ENCODE measurements around the gene MRPL20. TPM values are rescaled to one million over a fixed set of nuclear protein-coding genes. Genes with fewer than 3 reads are reported as not detected.

The MRPL20 gene
- total RNA-seq, 4 donors from 2014 or later, result 34.3 to 114 (median 65.1) TPM

GRCh38 chr1:1441002-1441888 lies 34.2 kb upstream of the MRPL20 start:
- Histone ChIP-seq H3K4me1 (peaks cover 4 to 8% of the 10 kb centered on the region in 2 donors), H3K27ac (no peak overlapping the region), H3K4me3 (no peak overlapping the region), H3K27me3 (no peaks in the 10 kb centered on the region), H3K9me3 (no peaks in the 10 kb centered on the region), H3K36me3 (no peaks in the 10 kb centered on the region)
- TF ChIP-seq CTCF (IDR thresholded peaks at IDR 0.05) (peak; percentile 84 to 91 (median 86)), POLR2A (IDR thresholded peaks at IDR 0.05) (no peak)
- DNase-seq, result peak in 1 of 2 donors; percentile 55
- intact Hi-C loops (cut with DNase I; ENCODE audit: low total_unique reads), result no loop called here

GRCh38 chr1:1440262-1441001 lies 33.3 kb upstream of the MRPL20 start:
- Histone ChIP-seq H3K9me3 (no peaks in the 10 kb centered on the region), H3K36me3 (no peaks in the 10 kb centered on the region), H3K27me3 (no peaks in the 10 kb centered on the region), H3K27ac (no peak overlapping the region), H3K4me1 (peaks cover 4 to 14% of the 10 kb centered on the region in 2 donors), H3K4me3 (no peak overlapping the region)
- intact Hi-C loops (cut with DNase I; ENCODE audit: low total_unique reads), result no loop called here
- peak in 1 of 2 donors; percentile 23 for DNase-seq
- no peak for TF ChIP-seq CTCF (IDR thresholded peaks at IDR 0.05)
- no peak for TF ChIP-seq POLR2A (IDR thresholded peaks at IDR 0.05)

- no peak overlapping the region for H3K4me3 ChIP-seq
- intact Hi-C loops (cut with DNase I; ENCODE audit: low total_unique reads), result no loop called here
- no peak overlapping the region for H3K27ac ChIP-seq
Measured at GRCh38 chr1:1439546-1440261, 32.6 kb upstream of the MRPL20 start.

GRCh38 chr1:1438531-1439381 lies 31.7 kb upstream of the MRPL20 start:
- H3K4me1 ChIP-seq, result peaks cover 4 to 31% of the 10 kb centered on the region in 2 donors

More at GRCh38 chr1:1439546-1440261, 32.6 kb upstream of the MRPL20 start:
- H3K9me3 ChIP-seq, result no peaks in the 10 kb centered on the region
- no peaks in the 10 kb centered on the region for H3K36me3 ChIP-seq
- no peak for TF ChIP-seq CTCF (IDR thresholded peaks at IDR 0.05)
- no peak for TF ChIP-seq POLR2A (IDR thresholded peaks at IDR 0.05)
- no peak for DNase-seq
- peaks cover 4 to 21% of the 10 kb centered on the region in 2 donors for H3K4me1 ChIP-seq
- H3K27me3 ChIP-seq, result no peaks in the 10 kb centered on the region

More at GRCh38 chr1:1438531-1439381, 31.7 kb upstream of the MRPL20 start:
- H3K9me3 ChIP-seq, result no peaks in the 10 kb centered on the region
- H3K4me3 ChIP-seq, result no peak overlapping the region
- intact Hi-C loops (cut with DNase I; ENCODE audit: low total_unique reads), result no loop called here
- no peaks in the 10 kb centered on the region for H3K36me3 ChIP-seq
- TF ChIP-seq CTCF (IDR thresholded peaks at IDR 0.05) (no peak), POLR2A (IDR thresholded peaks at IDR 0.05) (no peak)
- peak in 1 of 2 donors; percentile 21 for DNase-seq
- no peak overlapping the region for H3K27ac ChIP-seq
- H3K27me3 ChIP-seq, result no peaks in the 10 kb centered on the region
